Upper lobe of left lung (tissue), 4 donors: ENCODE measurements around the gene MXRA7.

Experiments
- CTCF ChIP-seq, 6 experiments: fragments of 450-650 bp in 4 of 6; fragments of 200-600 bp in 2 of 6; sonication (generic) in 2 of 6; IDR thresholded peaks; one replicate each; pipeline ENCODE4 v1.5.1; 2016 to 2019; ENCODE audit warnings: antibody characterized with exemption in 6 of 6
- POLR2A ChIP-seq, 4 donors: fragments of 450-650 bp; IDR thresholded peaks; one replicate each; pipeline ENCODE4 v1.5.1; 2016 to 2017; ENCODE audit warnings: antibody characterized with exemption in 4 of 4, mild to moderate bottlenecking in 2 of 4

DNA sequence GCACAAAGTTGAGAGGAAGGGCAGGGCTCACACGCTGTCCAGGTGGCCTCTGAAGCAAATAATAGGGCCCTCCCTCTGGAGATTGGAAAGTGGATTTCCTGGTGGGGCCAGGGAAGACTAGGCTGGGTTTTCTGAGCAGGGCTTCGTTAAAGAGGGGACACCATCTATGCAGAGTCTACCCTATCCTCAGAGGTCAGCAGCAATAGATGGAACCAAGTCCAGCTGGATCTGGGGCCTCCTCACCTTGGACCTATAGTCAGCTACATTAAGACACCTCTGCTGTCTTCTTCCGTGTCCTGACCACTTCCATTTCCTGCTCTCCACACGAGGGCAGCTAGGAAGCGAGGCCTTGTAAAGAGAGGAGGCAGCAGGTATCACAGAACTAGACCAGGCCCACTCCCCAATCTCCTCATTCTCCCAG is 52.5 kb downstream of the MXRA7 start:
- TF ChIP-seq POLR2A (IDR thresholded peaks at IDR 0.05), result no peak
- TF ChIP-seq CTCF (IDR thresholded peaks at IDR 0.05), result no peak
